ENCODE data around the gene ZNF396.

Gene ZNF396

DNA sequence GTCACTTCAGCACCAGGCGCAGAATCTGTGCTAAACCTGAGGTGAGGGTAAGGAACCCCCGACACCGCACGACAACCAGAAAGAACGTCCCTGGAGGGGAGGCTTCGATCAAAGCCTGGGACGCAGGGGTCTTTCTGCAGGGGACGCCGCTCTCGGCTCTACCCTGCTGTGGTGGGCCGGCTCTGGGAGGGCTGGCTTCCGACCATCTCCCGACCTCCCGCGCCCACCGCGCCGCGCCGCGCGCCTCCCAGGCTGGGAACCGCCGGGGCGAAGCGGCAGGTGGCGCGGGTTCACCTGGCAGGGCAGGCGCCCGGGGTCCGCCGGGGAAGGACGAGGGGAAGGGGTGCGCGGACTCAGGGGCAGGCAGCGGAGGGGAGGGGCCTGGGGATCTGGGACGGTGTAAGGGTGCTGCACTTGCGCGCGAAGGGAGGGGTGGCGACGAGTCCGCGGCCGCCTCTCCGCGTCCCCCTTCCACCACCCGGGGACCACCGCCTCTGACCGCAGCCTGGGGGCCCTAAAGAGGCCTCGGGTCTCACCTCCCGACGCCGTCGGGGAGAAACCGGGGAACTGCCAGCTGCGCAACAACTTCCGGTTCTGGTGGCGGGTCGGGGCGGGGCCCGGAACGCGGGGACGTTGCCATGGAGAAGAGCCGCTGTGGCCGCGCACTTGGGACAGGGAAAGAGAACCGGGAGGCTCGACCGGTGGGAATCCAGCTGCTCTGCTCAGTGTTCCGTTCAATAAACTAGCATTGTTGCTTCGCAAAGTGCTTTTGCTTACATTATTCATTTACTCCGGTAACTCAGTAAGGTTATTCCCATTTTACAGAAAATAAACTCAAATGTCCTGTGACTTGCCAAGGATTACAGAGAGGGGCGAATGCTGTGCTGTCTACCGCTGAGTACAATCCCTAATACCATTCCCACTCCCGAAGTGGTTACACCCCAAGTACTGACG lies at the start of gene ZNF396:
Gene ZNF396 (minus strand): TSS at position 596 of the 954 bp plus-strand sequence. CDS start 3,045 bp downstream, outside the sequence.
- DNase-seq, result peak; percentile 89

DNA sequence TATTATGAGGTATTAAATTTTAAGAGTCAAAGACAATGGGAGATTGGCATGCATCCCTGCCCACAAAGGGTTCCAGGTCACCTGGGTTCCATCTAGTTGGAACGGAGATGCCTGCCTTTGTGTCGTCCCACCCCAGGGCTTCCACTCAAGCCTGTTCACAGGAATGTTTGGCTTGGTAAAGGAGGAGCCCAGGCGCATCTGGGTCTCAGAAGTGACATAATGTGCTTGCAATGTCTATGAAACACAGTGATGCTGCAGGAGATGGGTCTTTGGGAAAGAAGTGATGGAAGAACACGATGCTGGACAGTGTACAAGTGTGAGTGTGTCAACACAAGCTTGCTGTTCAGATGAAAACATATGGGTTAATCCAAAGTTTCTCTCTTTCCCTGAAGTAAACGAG lies 49.6 kb upstream of the ZNF396 start:
- DNase-seq, result no peak

DNA sequence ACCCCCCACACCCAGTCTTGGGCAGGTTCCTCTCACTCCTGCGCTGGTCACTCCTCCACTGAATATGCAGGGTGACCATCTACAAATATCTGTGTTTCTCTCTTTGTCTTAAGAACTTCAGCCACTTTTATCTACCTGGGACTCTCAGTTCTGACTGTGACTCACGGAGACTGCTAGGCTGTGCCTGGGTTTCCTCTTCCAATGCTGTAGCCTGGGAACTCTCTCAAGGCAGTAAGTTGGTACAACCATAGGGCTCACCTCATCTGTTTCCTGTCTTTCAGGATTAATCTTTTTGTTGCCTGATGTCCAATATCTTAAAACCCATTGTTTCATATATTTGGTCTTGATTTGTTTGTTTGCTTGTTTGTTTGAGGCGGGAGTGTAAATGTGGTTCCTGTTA lies 47.2 kb upstream of the ZNF396 start:
- no peak for DNase-seq

- DNase-seq, result no peak
Observed at GRCh38 chr18:35422237-35422636, 45.1 kb upstream of the ZNF396 start.

DNA sequence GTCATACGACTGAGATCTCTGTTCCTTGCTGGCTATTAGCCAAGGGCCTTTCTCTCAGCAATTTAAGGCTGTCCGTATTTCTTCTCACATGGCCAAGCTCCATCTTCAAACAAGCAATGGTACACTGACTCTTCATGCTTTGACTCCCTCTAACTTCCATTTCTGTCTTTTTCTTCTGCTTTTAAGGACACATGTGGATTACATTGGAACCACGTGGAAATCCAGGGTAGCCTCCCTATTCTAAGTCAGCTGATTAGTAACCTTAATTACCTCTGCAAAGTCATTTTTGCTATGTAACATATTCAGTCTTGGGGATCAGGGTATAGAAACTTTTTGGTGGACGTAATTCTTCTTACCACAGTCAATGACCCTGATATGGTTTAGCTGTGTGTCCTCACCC lies 41.5 kb upstream of the ZNF396 start:
- DNase-seq, result no peak

- no peak for DNase-seq
Observed at GRCh38 chr18:35417223-35417622, 40.1 kb upstream of the ZNF396 start.

GRCh38 chr18:35415511-35416073 lies 38.5 kb upstream of the ZNF396 start:
- DNase-seq, result no peak

GRCh38 chr18:35413163-35413511 lies 36.0 kb upstream of the ZNF396 start:
- no peak for DNase-seq

DNA sequence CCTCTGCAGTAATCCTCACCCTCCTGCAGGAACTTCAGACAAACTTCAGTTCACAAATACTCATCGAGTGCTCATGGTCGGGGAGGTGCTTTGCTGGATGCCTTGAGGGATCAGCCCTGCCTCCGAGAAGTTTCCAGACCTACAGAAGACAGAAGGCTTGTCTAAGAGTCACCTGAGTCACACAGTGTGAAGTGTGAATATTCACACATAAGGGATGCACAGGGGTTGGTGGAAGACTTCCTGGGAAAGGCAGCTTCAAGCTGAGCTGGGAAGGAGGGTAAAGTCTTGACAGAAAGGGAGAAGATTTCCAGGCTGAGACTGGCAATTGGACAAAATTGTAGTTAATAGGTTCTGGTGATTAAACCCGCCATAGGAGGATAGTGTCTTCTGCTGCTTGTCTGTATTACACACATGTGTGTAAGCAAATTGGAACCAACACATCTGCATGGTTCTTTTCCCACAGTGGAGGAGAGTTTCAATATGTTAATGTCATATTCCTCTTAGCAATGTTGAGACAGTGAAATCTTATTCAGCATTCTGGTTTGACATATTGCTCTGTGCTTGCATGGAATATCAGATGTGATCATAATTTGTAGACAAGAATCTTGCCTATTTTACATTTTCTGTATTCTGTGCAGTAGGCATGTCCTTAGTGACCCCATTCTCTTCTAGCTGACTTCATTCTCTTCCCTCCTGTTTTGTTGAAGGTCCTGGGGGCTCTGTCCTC lies 34.7 kb upstream of the ZNF396 start:
- DNase-seq, result no peak

DNA sequence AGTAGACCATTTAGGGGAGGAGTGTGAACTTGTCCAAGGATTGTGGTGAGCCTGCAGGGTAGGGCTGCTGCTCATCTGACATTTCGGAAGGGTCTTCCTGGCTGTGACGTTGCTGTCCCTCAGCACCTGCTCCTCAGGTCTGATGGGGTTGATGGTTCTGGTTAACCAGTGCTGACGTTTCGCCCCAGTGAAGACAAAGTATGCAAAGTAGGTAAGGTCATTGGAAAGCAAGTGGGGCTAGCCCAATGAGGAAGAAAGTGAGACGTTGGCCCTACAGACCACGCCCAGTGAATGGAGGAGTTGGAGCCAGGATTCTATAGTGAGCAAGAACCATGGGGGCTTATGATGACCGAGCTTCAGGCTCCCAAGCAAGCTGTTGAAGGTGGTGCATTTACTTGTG lies 33.4 kb upstream of the ZNF396 start:
- no peak for DNase-seq

DNA sequence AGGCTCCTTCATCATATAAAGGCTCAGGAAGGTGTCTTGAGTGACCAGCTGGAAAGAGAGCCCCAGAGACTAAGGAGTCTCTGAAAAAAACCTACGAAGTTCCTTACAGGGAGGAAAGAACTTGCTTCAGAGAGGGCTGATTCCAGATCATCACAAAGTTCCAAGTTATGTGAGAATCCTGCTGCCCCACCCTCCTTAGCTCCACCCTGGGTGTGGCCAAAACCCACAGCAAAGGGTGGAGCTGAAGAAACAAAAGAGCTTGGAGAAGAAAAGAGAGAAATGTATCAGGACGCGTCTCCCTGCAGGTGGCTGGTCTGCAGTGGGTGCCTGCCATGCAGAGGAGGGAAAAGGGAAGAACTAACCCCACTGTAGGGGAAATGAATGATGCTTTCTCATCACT lies 32.8 kb upstream of the ZNF396 start:
- DNase-seq, result peak; percentile 50

- DNase-seq, result peak; percentile 89
Observed at GRCh38 chr18:35408843-35409261, 31.7 kb upstream of the ZNF396 start.

DNA sequence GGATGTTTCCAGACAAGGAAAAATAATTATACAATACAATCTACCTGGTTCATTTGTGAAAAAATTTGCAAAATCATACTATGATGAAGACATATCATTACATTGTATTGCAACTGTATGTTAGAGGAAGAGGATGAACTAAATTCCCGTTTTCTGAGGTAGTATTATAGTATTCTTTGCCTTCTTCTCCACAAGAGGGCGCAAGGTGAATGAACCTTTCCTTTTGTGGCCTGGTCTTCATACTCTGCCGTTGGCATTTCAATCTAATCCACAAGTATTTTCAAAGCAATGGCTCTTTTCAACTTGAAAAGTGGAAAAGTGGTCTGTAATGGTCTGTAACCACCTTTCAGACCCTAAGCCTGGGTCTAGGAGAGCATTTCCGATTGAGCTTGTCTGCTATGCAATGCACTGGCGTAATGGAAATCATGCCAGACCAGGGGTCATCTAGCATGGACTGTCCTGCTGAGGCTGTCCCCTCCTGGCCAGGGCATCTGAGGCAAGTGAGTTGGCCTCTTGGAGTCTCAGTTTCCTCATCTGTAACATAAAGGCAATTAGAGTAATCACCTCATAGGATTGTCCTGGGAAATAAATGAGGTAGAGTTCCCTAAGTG lies 30.8 kb upstream of the ZNF396 start:
- DNase-seq, result peak; percentile 91

DNA sequence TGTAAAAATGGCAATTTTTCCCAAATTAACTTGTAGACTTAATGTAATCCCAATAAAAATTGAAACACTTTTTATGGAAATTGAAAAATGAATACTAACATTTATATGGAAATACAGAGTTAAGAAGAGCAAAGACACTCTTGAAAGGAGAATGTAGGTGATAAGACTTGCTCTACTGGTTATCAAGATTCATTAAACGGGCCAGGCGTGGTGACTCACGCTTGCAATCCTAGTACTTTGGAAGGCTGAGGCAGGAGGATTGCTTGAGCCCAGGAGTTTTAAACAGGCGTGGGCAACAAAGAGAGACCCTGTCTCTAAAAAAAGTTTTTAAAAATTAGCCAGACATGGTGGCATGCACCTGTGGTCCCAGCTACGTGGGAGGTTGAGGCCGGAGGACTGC lies 29.5 kb upstream of the ZNF396 start:
- no peak for DNase-seq

GRCh38 chr18:35397976-35398375 lies 20.8 kb upstream of the ZNF396 start:
- DNase-seq, result peak; percentile 42

DNA sequence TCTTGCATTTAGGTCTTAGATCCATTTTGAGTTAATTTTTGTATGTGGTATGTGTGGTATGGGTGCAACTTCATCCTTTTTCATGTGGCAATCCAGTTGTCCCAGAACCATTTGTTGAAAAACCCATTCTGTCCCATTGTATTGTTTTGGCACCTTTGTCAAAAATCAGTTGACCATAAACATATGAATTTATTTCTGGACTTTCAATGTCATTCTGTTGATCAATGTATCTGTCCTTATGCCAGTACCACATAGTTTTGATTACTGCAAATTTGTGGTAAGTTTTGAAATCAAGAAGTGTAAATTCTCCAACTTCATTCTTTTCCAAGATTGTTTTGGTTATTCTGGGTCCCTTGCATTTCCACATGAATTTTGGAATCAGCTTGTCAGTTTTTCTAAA lies 16.6 kb upstream of the ZNF396 start:
- DNase-seq, result no peak

- DNase-seq, result no peak
Observed at GRCh38 chr18:35392375-35392774, 15.2 kb upstream of the ZNF396 start.

- peak; percentile 19 for DNase-seq
Observed at GRCh38 chr18:35390951-35391700, 14.0 kb upstream of the ZNF396 start.

DNA sequence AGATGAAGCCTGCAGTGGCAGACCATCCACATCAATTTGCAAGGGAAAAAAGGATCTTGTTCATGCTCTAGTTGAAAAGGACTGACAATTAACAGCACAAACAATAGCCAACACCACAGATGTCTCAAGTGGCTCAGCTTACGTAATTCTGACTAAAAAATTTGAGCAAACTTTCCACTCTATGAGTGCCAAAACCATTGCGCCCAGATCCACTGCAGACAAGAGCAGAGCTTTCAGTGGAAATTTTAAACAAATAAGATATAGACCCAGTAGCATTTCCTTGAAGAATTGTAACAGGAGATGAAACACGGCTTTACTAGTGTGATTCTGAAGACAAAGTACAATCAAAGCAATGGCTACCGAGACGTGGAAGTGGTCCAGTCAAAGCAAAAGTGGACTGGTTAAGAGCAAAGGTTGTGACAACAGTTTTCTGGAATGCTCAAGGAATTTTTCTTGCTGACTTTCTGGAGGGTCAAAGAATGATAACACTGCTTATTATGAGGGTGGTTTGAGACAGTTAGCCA lies 12.0 kb upstream of the ZNF396 start:
- peak; percentile 60 for DNase-seq

- peak; percentile 64 for DNase-seq
Observed at GRCh38 chr18:35387152-35387571, 10.0 kb upstream of the ZNF396 start.

GRCh38 chr18:35386600-35387100 lies 9.5 kb upstream of the ZNF396 start:
- peak; percentile 93 for DNase-seq

DNA sequence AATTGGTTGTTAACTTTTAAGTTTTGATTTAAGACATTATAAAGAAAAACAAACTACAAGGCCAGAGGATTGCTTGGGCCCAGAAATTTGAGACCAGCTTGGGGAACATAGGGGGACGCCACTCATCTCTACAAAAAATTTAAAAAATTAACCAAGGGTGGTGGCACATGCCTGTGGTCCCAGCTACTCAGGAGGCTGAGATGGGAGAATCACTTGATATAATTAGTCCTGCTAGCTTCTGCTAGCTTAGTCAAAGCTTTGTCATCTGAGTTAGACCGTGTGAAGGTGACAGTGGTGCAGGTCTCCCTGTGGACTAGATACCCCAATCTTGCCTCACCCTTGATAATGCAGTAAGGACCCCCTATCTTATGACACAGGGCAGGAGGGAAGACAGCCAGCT lies 6.0 kb upstream of the ZNF396 start:
- no peak for DNase-seq
